HG03097 (cell line): ENCODE results near the gene M1AP.
A peak's percentile ranks its signal among the peaks of the same experiment; 100 is the strongest.

ENCODE experiments used
- ATAC-seq: cut with Tn5 transposase; IDR thresholded peaks from one replicate; pipeline ENCODE4 v1.9.1; 2021; ENCODE audit not compliant: unreplicated experiment, low FRiP score

Gene M1AP

DNA sequence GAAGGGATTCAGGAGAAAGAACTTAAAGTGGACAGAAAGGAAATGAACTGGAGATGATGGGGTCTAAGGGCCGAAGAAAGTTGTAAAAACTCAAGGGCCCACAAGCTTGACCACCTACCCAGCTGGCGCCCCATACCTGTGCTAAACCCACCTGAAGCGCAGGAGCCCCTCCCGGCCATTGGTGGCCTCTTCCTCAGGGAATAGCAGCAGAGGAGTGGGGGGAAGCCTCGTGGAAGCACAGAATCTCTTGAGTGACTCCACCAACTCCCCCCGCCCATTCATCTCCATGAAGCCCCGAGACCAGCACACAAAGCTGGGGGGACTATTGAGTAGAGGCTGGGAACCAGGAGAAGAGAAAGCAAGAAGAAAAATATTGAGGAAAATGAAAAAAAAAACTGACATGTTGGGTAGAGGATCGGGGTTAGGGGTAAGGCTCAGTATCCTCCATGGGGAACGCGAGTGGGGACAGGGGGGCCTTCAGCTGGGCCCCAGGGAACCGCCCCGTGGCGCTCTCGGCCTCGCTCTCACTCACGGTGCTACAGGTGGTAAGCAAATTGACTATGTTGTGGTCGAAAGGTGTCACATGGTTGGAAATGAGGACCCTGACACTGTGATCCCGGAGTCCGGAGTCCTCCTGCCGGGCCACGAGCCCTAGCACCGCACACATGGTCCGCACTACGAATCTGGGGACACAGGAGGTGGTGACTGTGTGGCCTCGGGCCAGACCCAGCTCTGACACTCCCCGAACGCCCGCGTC is 119.4 kb downstream of the M1AP start:
- peak; percentile 5 for ATAC-seq

DNA sequence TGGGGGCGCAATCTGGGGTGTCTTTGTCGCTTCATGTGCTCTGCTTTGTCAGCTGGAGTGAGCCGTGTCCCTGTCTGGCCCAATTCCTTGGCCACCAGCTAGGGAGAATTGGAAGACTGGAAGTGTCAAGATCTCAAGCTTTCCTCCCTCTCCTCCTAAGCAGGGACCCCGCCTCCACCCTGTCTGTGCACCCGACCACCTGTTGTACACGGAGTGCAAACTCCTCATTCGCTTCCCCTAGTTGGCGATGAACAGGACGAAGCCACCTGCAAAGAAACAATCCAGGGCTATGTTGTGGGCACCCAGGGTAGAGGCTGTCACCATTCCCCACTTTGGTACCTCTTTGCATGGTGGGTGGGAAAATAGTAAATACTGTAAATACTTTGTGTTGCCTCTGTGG is 120.4 kb downstream of the M1AP start:
- no peak for ATAC-seq

DNA sequence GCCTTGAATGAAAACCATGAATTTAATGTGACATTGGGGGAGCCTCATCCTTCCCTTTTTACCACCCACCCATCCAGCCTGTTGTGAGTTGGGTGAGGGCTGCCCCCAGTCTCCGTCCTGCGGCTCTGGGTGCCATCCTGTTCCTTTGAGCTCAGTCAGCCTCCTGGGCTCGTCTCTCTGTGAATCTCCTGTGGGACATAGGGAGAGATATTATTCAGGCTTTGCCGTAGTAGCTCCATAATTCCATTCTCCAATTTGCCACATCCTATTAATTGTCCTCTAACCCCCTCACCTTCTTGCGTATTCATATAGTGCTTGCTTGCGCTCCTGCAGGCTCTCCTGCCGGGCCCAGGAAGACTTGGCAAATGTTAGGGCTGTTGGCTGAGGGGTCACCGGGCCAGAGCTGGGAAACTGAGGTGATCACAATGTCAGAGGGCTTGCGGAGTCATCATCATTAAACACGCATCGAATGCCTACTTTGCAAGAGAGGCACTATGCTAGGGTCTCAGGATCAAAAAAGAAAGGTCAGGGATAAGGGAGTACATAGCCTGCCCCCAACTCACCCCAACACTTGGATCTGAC is 121.4 kb downstream of the M1AP start:
- no peak for ATAC-seq

DNA sequence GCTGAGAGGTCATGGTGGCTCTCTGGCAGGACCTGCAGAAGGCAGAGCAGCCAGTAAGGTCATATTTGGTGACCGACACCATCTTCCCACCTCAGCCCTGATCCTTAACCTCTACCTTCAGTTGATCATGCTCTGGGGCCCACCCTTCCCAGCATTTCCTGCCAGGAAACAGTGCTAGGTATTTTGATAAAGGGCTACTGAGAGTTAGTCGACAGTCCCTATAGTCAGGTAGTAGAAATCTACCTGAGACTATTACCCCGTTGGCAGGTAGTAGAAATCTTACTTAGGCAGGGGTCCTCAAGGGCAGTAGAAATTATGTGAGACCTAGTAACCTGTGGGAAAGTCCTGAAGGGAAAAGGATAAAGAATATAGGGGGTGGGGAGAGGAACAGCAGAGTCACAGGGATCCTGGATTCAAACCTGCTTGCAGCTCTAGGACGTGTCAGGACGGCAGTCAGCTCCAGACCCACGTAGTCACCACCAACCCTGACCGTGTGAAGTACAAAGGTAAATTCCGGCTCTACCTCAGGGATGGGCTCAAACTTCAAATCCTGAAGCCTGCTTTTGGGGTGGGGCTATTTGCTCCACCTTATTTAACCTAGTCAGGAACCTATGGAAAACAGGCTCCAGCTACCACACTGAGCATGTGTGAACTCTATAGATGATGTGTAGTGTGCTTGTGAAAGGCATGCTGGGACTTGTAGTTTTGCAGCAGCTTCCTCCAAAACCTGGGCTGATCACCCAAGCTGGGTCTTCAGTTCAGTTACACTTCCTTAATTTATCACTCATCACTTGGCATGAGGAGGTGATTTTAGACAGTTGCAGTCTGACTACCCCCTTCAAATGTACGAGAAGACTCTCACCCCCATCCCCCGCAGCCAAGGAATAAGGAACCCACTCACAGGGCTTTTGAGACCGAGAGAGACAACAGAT is 122.1 kb downstream of the M1AP start, which contains the start of gene DQX1:
Gene DQX1 (minus strand): TSS at position 515 of the 932 bp plus-strand sequence. CDS start 502 bp downstream, at position 13.
- no peak for ATAC-seq

DNA sequence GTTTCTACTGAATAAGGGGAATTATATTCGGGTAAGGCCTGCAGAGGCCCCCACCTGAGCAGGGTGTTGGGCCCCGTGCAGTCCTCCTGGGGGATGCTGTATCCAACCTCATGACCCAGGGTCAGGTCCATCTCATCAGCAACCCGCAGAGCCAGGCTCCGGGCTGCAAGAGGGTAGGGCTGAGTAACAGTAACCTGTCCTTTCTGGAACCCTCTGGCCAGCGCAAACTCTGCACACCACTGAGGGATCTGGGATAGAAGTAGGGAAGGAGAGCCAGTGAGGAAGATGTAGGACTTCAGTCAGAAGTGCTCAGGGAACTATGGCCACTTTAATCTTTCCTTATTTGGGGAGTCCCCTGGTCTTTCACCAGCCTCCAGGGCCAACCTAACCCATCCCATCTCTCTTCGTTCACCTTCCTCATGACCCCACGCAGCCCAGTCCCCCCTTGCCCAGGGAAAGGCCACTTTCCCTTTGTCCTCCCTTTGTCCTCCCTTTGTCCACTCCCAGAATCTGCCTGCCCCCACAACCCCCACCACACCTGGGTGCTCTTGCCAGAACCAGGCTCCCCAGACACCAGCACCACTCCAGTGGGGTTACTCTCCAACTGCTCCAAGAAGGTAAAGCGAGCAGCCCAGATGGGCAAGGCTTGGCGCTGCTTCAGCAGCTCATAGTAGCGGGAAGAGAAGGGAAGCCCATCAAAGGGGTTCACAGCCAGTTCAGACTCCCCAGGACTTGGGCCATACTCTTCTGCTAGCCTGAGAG is 123.0 kb downstream of the M1AP start:
- ATAC-seq, result no peak

DNA sequence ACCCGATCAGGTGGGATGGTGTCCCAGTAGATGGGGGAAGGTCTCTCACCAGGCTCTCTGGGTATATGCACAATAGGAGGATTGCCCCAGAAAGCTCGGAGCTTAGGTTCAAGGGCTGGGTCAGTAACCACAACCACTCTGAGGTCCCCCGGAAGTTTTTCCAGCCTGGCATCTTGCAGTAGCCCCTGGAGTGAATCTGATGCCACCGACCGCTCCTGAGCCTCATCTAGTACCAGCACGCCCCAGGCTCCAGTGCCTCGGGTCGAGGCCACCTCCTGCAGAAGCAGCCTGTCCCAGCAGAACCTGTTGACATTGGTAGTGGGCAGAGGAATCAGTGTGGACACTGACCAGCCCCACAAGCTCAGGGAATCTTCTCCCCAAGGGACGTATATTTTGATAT is 124.1 kb downstream of the M1AP start:
- ATAC-seq, result no peak

DNA sequence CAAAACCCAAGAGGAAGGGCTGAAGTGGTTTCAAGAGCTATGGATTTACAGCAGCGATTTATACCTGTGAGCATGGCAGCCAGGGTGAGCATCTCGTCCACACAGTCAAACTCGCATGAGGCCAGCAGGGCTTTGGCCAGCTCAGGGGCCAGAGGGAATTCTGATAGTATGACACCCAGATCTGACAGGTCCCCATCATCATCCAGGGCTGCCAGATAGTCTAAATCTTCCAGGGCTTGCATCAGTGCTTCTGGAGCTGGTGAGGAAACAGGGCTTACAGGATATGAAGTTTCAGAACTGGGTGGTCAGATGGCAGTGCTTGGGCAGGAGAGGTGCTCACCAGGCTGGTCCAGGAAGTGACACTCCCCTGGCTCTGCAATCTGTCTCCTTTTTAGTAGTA is 125.6 kb downstream of the M1AP start:
- ATAC-seq, result no peak

DNA sequence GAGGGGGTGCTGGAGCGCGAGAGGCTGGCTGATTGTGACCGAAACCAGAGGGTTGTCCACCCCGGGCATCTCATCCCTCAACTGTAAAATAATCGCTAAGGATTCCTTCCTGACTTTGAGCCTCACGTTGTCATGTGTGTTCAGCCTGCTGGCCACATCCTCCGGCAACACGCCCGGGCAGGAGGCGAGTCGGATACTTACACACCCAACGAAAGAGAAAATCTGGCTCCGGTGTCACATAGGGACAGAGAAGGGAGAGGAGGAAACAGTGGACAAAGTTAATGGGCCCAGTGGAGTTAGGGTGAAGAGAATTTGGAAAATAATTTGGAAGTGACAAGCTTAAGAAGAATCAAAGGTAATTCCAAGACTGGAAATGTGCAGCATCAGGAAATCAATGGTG is 131.5 kb downstream of the M1AP start:
- ATAC-seq, result no peak

DNA sequence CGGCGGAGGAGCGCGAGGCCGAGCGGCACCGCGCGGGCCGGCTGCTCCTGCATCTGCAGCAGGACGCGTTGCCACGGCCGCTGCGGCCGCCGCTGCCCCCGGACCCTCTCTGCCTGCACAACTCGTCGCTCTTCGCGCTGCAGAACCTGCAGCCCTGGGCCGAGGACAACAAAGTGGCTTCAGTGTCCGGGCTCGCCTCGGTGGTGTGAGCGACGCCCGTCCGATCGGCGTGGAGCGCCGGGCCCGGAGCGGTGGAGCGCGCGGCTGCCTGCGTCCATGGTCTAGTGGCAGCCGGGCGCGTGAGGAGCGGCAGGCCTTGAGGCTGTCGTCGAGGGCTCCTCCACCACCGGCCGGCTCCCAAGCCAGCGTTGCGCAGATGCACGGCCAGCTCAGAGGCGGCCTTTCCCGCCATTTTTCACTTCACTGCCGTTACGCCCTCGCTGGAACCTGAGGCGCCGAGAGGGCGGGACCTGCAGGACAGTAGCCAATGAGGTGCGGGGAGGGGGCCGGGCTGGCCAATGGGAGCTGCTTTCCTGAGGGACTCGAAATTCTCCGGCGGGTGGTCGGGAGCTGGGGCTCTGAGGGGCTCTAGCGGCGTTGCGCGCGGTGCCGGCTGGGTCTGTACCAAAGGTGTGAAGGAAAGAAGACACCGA is 132.0 kb downstream of the M1AP start:
- no peak for ATAC-seq

DNA sequence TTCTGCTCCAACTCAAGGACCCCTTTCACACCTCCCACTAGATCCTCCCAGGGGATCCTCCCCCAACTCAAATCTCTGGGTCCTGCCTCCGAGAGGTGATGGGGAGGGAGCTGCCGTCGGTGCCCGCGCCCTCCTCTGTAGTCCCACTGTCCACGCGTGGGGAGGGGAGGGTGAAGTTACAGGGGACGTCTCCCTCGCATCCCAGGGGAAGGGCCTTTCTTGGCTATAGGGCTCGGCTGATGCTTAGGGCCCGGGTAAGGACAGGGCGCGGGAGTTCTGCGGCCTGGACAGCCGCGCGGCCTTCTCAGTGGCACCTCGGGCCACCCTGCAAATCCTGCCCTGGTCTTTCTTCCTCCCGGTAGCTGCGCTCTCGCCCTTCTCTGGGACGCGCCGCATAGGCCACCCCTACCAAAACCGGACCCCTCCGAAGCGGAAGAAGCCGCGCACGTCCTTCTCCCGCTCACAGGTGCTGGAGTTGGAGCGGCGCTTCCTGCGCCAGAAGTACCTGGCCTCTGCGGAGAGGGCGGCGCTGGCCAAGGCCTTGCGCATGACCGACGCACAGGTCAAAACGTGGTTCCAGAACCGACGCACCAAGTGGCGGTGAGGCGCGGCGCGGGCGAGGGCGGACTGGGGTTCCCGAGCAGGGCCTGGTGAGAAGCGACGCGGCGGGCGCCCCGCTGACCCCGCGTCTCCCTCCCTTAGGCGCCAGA is 132.7 kb downstream of the M1AP start:
- no peak for ATAC-seq

DNA sequence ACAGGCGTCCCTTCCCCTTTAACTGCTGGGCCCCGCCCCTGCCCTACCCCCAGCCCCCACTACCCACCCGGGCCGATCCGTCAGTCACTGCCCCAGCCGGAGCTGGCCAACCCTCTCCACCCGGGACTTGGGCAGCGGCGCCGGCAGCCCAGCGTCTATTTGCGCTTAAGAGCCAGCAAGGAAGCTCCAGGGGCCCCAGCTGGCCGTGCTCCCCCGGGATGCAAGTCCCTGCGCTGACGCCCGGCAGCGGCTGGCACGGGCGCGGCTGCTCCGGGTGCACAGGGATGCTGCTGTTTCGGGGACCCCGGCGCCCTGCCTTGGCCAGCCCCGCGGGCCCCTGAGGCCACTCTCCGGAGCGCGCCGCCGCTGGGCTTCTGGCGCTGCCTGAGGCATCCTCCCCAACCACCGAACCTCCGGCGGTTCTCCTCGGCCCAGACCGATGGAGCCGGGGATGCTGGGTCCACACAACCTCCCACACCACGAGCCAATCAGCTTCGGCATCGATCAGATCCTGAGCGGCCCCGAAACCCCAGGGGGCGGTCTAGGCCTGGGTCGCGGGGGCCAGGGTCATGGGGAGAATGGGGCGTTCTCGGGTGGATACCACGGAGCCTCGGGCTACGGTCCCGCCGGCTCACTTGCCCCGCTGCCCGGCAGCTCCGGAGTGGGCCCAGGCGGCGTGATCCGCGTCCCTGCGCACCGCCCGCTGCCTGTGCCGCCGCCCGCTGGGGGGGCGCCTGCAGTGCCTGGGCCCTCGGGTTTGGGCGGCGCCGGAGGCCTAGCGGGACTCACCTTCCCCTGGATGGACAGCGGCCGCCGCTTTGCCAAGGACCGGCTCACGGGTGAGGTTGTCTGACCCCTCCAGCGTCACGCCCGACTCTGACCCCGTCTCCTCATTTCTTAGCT is 133.5 kb downstream of the M1AP start, which contains the start of gene TLX2:
Gene TLX2 (plus strand): TSS at position 83 of the 903 bp plus-strand sequence. CDS start 357 bp downstream, at position 440.
- no peak for ATAC-seq

DNA sequence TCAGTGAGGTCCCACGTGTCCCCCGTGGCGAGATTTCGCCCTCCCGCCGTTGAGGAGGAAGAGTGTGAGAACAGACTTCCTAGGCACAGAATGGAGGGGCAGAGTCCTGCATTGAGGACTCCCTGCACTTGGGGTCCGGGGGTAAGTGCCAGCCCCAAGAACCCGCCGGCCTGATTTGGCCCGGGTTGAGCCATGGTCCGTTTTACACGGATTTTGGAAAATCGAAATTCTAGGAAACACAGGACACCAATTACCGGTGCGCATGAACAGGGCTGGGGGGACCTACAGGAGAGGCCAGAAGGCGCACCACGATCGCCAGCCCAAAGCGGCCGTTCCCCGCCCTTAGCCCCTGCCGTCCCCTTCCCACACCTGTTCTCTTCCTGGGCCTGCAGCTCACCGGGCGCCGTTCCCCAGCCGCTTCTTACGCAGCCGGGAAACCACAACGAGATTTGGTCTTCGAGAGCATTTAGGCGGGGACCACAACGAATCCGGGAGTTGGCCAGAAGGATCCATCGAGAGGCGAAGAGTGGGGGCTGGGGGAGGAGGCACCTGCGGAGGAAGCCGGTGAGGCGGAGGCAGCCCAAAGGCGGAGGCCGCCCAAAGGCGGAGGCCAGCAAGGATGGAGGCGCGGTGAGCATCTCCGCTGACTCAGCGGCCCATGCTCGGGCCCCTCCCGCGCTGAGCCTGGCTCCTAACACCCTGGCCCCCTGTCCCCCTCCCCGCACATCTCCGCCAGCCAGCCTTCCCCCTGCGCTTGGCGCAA is 134.3 kb downstream of the M1AP start:
- no peak for ATAC-seq

DNA sequence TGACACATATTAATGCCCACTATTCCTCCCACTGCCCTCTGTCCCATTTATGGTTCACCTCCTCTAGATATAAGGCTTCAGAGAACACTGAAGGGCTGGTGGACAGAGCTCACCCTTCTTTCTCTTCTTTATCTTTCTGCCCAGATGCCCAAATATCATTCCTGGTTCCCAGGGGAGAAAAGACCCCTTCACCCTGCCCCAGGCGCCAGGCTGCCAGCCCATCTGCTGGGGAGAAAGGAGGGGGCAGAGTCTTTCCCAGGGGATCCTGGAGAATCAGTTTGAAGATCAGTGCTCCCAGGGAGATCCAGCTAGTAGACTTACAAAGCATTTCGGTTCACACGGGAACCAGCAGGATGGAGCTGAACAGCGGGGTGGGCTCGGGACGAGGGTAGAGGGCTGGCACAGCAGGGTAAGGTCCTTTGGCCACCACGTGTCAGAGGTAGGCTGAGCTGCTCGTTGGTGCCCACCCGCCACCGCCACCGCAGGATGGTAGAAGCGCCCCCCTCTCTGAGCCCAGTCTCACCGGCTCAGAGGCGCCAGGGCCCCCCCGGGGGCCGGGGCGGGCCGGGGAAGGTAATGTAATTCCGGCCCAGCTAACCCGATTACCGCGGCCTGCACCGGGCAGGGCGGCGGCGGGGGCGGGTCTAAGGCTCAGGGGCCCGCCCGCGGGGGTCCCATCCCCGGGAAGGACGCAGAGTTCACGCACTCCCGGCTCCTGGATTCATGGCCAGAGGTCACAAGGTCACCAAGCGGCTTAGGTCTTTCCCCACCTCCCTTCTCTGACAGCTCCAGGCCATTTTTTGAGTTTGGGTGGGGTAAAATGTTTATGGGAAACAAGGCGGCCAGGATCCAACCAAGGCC is 135.2 kb downstream of the M1AP start:
- ATAC-seq, result no peak

DNA sequence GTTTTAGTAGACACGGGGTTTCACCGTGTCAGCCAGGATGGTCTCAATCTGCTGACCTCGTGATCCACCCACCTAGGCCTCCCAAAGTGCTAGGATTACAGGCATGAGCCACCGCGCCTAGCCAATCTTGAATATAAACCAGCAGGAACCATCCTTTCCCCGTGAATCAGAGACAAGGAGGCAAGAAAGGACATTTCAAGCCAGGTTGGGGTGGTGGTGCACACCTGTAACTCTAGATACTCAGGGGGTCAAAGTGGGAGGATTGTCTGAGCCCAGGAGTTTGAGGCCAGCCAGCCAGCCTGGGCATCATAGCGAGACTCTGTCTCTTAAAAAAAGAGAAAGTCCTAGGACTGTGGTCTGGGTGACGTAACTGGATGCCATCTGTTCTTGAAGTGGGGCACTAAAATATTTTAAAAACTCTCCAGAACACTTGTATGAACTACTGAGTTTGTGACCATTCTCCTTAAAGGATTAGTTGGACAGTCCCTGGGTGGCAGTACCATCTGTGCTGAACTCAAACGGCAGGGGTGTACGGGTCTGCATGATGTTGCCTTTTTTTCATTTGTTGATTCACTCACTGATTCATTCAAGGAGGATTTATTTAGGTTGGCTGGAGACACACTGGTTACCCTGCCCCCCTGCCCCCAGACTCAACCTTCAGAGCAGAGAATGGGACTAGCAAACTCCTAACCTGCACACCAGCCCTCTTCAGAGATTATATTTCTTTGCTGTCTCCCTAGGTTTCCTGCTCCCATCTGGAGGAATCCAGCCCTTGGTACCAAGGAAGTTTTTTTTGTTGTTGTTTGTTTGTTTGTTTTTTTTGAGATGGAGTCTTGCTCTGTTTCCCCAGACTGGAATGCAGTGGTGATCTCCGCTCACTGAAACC is 136.8 kb downstream of the M1AP start:
- no peak for ATAC-seq

DNA sequence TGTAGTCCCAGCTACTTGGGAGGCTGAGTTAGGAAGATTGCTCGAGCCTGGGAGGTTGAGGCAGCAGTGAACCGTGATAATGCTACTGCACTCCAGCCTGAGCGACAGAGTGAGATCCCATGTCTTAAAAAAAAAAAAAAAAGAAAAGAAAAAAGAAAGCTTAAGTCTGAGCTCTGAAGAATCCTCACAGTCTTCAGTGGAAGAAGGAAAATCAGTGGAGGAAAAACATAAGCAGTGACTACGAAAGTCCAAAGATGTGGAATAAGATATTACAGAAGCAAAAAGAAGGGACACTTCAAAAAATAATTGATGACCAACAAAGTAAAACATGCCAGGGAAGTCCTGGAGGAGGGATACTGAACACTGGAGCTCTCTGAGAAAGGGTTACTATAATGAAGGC is 137.9 kb downstream of the M1AP start:
- ATAC-seq, result no peak
